Measurements from ENCODE around the gene ATXN1.

Gene ATXN1

GRCh38 chr6:16622193-16622592, 139.1 kb downstream of the ATXN1 start:
- 0 out of 2 replicates have a peak, but pooled peaks have one; percentile 27 for TF ChIP-seq ZNF10 (tag by site-specific recombination; IDR thresholded peaks at IDR 0.05)
- TF ChIP-seq ZNF561 (tag by site-specific recombination; IDR thresholded peaks at IDR 0.05; ENCODE audit: borderline replicate concordance): no peak
- Histone ChIP-seq H3K4me3 (ENCODE audit: low read depth, low read length) (no peak overlapping the region), H3K4me1 (ENCODE audit: control insufficient read depth, insufficient read depth, low read length) (peaks cover 13% of the 10 kb centered on the region), H3K36me3 (ENCODE audit: control insufficient read depth in 2 of 2, insufficient read depth in 1 of 2, low read length in 2 of 2) (no peaks in the 10 kb centered on the region), H3K9me3 (ENCODE audit: control insufficient read depth, insufficient read depth, low read depth, low read length) (no peaks in the 10 kb centered on the region), H3K27ac (ENCODE audit: extremely low read depth, low read depth, low read length) (no peak overlapping the region)
- ChIA-PET CTCF (interaction anchor here (0.6 to 1.3 kb wide), 2 partner anchors 69 to 342 kb away, joined by 3 to 5 read pairs; no protein-coding TSS in a partner anchor), POLR2A (no interaction called here)

DNA sequence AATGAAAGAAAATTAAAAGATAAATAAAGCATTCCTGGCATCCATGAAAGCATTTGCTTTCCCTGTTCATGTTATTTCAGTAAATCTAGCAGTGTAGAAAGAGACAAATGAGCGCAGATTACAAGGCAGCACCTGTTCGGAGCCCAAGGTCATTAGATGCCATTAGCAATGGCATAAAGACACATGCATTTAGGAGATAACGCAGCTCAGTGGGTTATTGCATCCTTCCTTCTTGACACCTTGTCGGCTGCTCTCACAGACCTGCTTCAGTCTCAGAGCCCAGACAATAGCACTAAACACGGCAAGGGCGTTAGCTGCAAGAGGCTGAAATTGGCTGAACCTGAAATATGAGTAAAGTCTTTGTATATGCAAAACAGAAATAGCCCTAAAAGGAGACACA, 140.3 kb downstream of the ATXN1 start:
- no peak overlapping the region for H3K27ac ChIP-seq (ENCODE audit: extremely low read depth, low read depth, low read length)
- H3K4me3 ChIP-seq (ENCODE audit: low read depth, low read length): no peak overlapping the region
- H3K9me3 ChIP-seq (ENCODE audit: control insufficient read depth, insufficient read depth, low read depth, low read length): no peaks in the 10 kb centered on the region
- ChIA-PET POLR2A (no interaction called here), CTCF (no interaction called here)
- no peaks in the 10 kb centered on the region for H3K36me3 ChIP-seq (ENCODE audit: control insufficient read depth in 2 of 2, insufficient read depth in 1 of 2, low read length in 2 of 2)
- peaks cover 13% of the 10 kb centered on the region for H3K4me1 ChIP-seq (ENCODE audit: control insufficient read depth, insufficient read depth, low read length)
- no peak for TF ChIP-seq SETDB1 (IDR thresholded peaks at IDR 0.05; ENCODE audit: insufficient read length, low read length)
- no peak for TF ChIP-seq ZNF404 (tag by site-specific recombination; IDR thresholded peaks at IDR 0.05)

- Histone ChIP-seq H3K4me3 (ENCODE audit: low read depth, low read length) (no peak overlapping the region), H3K9me3 (ENCODE audit: control insufficient read depth, insufficient read depth, low read depth, low read length) (no peaks in the 10 kb centered on the region), H3K27ac (ENCODE audit: extremely low read depth, low read depth, low read length) (no peak overlapping the region), H3K36me3 (ENCODE audit: control insufficient read depth in 2 of 2, insufficient read depth in 1 of 2, low read length in 2 of 2) (no peaks in the 10 kb centered on the region), H3K4me1 (ENCODE audit: control insufficient read depth, insufficient read depth, low read length) (peaks cover 5% of the 10 kb centered on the region; the same call in 1 of the 2 replicates)
- CTCF ChIA-PET: interaction anchor here (0.7 to 1.2 kb wide), 2 partner anchors 79 to 155 kb away, joined by 4 to 5 read pairs; no protein-coding TSS in a partner anchor
- TF ChIP-seq ZNF184 (tag by site-specific recombination; IDR thresholded peaks at IDR 0.05) (no peak), ZNF654 (tag by site-specific recombination; IDR thresholded peaks at IDR 0.05; ENCODE audit: low read depth) (no peak), KLF8 (tag by site-specific recombination; IDR thresholded peaks at IDR 0.05) (no peak), ZNF785 (tag by site-specific recombination; IDR thresholded peaks at IDR 0.05) (no peak), ZNF747 (tag by site-specific recombination; IDR thresholded peaks at IDR 0.05) (no peak), ZIC2 (tag by site-specific recombination; IDR thresholded peaks at IDR 0.05) (no peak), BCL11A (tag by site-specific recombination; IDR thresholded peaks at IDR 0.05; ENCODE audit: low read depth) (no peak), ZNF16 (tag by site-specific recombination; IDR thresholded peaks at IDR 0.05; ENCODE audit: low read depth) (no peak), OSR2 (tag by site-specific recombination; IDR thresholded peaks at IDR 0.05) (no peak), ZNF670 (tag by site-specific recombination; IDR thresholded peaks at IDR 0.05; ENCODE audit: low read depth) (no peak), ZNF707 (tag by site-specific recombination; IDR thresholded peaks at IDR 0.05) (no peak)
- TF ChIP-seq, protein P1, sequence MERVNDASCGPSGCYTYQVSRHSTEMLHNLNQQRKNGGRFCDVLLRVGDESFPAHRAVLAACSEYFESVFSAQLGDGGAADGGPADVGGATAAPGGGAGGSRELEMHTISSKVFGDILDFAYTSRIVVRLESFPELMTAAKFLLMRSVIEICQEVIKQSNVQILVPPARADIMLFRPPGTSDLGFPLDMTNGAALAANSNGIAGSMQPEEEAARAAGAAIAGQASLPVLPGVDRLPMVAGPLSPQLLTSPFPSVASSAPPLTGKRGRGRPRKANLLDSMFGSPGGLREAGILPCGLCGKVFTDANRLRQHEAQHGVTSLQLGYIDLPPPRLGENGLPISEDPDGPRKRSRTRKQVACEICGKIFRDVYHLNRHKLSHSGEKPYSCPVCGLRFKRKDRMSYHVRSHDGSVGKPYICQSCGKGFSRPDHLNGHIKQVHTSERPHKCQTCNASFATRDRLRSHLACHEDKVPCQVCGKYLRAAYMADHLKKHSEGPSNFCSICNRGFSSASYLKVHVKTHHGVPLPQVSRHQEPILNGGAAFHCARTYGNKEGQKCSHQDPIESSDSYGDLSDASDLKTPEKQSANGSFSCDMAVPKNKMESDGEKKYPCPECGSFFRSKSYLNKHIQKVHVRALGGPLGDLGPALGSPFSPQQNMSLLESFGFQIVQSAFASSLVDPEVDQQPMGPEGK (tag by site-specific recombination; IDR thresholded peaks at IDR 0.05): no peak
- TF ChIP-seq, protein P2, sequence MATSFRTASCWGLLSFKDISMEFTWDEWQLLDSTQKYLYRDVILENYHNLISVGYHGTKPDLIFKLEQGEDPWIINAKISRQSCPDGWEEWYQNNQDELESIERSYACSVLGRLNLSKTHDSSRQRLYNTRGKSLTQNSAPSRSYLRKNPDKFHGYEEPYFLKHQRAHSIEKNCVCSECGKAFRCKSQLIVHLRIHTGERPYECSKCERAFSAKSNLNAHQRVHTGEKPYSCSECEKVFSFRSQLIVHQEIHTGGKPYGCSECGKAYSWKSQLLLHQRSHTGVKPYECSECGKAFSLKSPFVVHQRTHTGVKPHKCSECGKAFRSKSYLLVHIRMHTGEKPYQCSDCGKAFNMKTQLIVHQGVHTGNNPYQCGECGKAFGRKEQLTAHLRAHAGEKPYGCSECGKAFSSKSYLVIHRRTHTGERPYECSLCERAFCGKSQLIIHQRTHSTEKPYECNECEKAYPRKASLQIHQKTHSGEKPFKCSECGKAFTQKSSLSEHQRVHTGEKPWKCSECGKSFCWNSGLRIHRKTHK (tag by site-specific recombination; IDR thresholded peaks at IDR 0.05): no peak
- POLR2A ChIA-PET: interaction anchor here (0.6 kb wide), 1 partner anchor 95 kb away, joined by 3 read pairs; no protein-coding TSS in a partner anchor
These were observed 141.5 kb downstream of the ATXN1 start for GRCh38 chr6:16619777-16620176.
